Activated CD8-positive, alpha-beta memory T cell treated with anti-CD3 and anti-CD28 coated beads, Interleukin-2, amount 50 U/mL, for 1 hour (primary cell): Measurements from ENCODE around the gene ATXN10.
"Not testable (repeated sequence)": the region's sequence is repeated elsewhere in the genome, so short reads cannot be mapped to it uniquely, and the experiment has no call there.

Experiments used
- DNase-seq: peaks from one replicate; pipeline ENCODE4 v3.0.0-alpha.2; 2020; ENCODE audit errors: extremely low read depth

ATXN10 gene

GRCh38 chr22:45784357-45785277, 113.0 kb downstream of the ATXN10 start:
- DNase-seq, result no peak

DNA sequence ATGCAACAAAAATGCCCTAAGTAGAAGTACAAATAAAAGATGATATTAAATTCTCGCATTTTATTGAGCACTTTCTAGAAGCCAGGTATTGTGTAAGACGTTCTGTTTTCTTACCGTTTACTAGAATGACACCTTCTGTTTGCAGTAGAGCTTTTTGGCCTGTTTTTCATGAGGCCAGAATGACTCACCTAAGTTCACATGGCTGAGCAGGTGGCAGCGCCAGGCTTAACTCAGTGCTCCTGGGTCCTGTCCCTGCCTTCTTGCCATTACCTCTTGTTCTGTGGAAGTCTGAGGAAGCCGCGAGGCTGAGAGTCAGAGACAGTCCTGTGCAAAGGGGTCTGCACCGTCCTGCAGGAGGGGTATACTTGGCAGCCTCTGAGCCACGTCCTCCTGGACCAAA, 113.8 kb downstream of the ATXN10 start:
- no peak for DNase-seq

DNA sequence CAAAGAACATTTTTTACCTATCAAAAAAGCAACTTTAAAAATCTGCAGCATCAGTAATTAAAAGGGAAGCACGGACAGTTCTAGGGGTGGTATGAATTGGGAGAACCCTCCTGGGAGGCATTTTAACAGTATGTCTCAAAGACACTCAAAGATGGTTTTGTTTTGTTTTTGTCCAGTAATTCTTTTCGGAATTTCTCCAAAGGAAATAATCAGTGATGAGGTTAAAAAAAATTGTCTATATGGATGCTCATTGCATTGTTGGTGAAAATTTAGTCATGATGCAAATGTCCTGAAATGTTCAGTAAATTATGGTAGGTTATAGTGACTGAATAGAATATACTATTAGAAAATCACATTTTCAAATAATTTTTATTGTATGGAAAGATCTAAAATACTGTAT, 115.1 kb downstream of the ATXN10 start:
- DNase-seq, result no peak

DNA sequence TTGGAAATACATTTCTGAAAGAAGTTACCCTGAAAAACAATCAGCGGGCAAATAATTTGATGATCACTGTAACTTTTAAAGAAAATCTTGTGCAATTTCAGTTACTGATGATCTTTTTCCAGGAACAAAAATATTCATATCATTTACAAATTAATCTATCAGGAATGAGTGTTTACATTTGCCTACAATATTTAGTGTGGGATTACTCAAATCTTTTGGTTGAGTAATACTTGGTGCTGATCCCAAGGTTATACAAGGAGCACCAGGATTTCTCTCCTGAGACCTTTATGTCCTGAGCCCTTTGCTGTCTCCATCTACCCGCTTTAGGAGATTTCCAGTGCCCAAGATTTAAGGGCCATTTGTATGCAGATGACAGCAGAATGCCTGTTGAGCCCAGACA, 116.1 kb downstream of the ATXN10 start:
- no peak for DNase-seq

- no peak for DNase-seq
Observed at GRCh38 chr22:45788522-45788921, 116.9 kb downstream of the ATXN10 start.

GRCh38 chr22:45790401-45790800, 118.8 kb downstream of the ATXN10 start:
- no peak for DNase-seq

- DNase-seq, result no peak
Observed at GRCh38 chr22:45793161-45793560, 121.5 kb downstream of the ATXN10 start.

DNA sequence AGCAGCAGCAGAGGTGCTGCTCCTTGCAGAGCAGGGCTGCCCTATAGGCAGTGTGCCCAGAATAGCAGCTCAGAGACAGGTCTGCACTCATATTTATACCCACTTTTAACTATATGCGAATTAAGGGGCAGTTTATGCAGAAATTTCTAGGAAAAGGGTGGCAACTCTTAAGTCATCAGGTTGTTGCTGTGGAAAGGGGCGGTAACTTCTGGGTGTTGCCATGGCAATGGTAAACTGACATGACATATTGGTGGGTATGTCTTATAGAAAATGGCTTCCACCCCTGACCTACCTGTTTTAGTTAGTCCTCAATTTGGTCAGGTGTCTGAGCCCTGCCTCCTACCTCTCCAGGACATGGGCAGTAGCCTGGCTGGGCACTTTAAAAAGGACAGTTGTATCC, 122.3 kb downstream of the ATXN10 start:
- no peak for DNase-seq

- not testable (repeated sequence) for DNase-seq
Observed at GRCh38 chr22:45796009-45796408, 124.4 kb downstream of the ATXN10 start.

DNA sequence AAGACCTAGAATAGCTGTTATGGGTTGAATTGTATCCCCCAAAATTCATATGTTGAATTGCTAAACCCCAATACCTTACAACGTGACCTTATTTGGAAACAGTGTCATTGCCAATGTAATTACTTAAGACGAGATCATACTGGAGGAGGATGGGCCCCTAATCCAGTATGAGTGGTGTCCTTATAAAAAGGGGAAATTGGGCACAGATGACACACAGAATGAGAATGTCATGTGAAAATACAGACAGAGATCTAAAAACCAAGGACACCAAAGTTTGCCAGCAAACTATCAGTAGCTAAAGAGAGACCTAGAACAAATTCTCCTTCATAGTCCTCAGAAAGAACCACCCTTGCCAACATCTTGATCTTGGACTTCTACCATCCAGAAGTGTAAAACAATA, 127.7 kb downstream of the ATXN10 start:
- DNase-seq, result no peak

DNA sequence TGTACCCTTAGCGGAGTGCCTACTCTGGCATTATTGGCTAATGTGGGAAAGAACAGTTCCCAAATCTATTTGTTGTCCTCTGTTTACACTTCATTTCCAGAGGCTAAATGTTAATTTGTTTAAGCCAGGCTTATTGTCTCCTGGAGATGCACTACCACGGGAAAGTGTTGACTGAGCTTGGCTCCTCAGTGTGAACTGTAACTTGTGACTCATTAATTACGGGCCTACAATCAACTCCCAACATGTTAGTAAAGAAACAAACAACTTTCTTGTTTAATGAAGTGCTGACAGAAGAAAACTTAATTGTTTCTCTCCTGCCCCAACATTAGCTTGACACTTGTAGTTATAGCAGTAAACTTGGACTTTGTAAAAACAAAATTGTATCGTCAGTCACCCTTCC, 130.4 kb downstream of the ATXN10 start:
- DNase-seq, result no peak

DNA sequence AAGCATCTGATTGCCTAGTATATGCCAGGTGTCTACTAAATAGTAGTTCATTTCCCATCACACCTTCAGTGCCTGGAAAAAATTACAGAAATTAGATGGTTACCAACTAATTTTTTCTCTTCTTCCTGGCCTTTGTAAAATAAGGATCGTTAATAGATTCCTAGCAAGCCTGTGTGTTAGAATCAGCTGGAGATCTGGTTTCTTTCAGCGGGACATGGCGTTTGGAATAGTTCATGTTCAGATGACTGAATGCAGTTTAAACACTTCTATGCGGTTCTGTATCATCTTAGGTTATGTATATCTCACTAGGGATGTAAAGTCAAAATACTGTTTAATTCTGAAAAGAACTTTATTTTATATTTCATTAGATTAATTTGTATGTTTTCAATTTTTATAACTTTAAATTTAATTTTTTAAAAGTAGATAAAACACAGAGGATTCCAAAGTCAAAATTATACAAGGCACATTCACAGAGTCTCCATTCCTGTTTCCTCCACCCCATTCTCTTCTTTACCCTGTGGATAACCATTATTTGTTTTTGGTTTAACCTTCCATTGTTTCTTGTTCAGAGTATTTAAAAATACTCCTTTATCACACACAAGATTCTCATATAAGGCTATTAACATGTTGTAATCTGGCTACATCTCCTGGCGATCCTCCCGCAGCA, 132.8 kb downstream of the ATXN10 start:
- no peak for DNase-seq

DNA sequence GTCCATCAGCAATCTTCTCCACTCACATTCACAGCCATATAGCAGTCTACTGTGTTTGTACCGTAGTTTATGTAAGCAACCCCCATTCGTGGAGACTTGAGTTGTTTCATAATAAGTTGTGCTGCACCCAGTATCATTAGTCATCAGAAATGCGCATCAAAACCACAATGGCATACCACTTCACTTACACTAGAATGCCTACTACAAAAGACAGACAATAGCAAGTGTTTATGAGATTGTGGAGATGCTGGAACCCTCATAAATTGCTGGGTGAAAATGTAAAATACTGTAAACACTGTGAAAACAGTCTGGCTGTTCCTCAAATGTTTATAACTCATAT, 133.3 kb downstream of the ATXN10 start:
- DNase-seq, result no peak

DNA sequence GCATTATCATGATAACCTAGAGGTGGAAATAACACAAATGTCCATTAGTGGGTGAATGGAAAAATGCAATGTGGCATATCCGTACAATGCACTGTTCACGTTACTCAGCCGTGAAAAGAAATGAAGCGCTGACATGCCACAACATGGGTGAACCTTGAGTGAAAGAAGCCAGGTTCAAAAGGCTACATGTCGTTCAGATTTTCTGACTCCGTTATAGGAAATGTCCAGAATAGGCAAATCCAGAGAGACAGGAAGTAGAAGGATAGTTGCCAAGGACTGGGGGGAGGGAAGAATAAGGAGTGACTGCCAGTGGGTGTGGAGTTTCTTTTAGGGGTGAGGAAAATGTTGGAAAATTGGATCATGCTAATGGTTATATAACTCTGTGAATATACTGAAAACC, 133.8 kb downstream of the ATXN10 start:
- DNase-seq, result no peak

DNA sequence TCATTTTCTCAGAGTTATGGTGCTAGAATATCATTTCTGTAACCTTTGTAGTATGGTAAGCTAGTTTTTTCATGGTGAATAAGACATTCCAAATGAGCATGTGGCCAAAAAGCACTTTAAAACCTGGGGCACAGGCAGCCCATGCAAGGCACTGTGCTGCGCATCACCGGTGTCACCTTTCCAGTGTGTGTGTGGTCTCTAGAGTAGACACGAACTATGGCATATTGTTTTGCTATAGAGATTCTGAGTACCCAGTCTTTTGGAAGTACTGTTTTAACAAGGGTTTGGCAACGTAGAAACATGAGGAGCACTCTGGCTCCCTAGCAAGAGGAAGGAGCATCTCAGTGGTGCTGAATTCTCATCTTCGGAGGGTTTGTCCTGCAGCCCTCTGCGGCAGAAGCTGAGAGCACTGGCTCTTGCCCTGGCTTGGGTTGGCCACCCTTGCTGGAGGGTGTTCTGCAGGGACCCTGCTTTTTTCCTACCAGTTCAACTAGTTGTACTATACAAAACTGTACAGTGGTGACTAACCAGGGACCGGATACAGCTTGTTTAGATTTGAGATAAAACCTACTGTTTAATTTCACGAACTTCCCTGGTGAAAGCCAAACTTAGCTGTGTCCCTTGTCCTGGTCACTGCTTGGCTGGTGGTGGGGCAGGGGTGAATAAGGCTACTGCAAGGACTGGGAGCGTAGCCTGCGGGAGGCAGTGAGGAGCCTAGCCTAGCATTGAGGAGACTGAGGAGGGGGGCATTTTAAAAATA, 135.7 kb downstream of the ATXN10 start:
- no peak for DNase-seq

- DNase-seq, result no peak
Observed at GRCh38 chr22:45812910-45813309, 141.3 kb downstream of the ATXN10 start.

DNA sequence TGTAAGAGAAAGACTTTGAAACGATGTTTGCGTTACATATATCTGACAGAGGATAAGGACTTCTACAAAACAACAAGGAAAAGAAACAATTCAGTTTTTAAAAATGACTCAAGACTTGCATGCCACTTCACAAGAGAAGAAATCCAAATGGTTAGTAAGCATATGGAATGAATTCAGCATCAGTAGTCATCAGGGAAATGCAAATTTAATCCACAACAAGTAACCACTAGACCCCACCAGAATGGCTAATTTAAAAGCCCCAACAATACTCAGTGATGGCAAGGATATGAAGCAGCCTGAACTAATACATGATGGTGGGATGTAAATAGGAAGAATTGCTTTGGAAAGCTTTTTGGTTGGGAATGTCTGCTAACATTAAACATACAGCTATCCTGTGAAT, 142.6 kb downstream of the ATXN10 start:
- no peak for DNase-seq

DNA sequence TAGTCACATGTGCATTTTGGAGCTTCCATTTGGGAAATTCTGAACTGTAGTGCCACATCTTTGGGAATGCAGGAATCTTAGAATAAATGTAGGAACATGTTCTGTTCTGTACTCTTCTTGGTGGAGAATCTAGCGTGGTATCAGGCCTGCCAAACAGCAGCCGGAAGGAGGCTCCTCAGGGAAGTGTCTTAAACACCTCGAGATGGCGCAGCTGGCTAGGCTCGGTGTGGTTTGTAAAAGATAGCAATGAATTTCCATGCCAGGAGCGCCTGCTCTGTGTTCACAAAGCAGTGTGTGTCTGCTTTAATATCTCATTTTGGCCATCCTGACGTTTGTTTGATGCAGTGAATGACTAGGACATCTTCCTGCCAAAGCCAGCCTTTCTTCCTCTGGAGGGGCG, 145.1 kb downstream of the ATXN10 start:
- no peak for DNase-seq

- no peak for DNase-seq
Observed at GRCh38 chr22:45817745-45818423, 146.2 kb downstream of the ATXN10 start.

DNA sequence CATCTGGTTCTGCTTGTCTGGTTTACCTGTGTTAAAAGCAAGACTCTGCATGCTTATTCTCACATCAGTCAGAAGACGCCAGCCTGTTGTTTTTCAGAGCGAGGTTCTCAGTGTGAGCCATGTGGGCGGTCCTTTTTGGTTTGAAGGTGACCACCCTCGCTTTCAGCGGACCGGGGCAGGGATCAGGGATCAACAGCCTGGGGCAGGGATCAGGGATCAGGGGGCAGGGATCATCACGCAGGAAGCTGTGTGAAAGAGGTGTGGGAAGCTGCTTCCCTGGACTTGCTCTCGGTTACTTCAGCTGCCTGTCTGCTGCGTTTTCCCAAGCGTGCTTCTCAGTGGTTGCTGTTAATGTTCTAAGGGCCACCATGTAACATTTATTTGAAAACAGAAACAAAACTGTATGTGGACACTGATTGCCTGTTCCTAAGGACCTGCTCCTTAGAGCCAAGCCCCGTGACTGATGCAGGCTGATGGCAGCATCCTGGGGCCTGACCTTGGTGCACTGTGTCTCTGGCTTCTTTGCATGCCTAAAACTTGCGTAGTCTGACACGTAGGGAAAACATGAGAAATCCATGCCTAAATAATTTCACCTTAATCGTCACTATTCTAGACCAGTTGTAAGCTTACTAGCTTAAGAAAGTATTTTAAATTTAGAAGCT, 146.9 kb downstream of the ATXN10 start:
- no peak for DNase-seq

DNA sequence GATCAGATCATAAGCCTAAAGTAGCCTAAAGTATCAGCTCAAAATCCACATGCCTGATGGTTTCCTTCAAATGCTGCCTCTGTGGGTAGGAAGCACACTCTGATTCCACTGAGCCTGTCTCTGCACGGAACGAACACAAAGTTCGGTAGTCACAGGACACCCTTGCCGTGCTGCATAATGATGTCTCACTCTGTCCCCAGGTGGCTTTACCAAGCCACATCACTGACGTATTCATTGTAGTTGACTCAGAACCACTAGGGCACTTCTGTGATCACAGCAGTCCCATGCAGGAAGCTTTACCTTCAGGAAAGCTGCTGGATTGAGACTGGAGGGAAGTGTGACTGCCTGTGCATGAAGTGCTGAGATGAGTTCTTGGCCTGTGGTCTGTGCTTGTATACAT, 147.7 kb downstream of the ATXN10 start:
- DNase-seq, result no peak

GRCh38 chr22:45823336-45823735, 151.7 kb downstream of the ATXN10 start:
- DNase-seq, result no peak
